Neural progenitor cell (in vitro differentiated cells): ENCODE results near the gene CCDC81. TPM values are rescaled to one million over a fixed set of nuclear protein-coding genes. Genes with fewer than 3 reads are reported as not detected.

Experiments
- DNase-seq: peaks from one replicate; pipeline ENCODE4 v3.0.0-alpha.2; 2016; ENCODE audit warnings: low spot score
- H2AFZ ChIP-seq: fragments of 200-600 bp; sonication (generic); replicated peaks from 2 replicates; pipeline ENCODE4 v1.6.1; 2016; ENCODE audit warnings: antibody characterized with exemption
- H3F3A ChIP-seq: fragments of 200-600 bp; sonication (generic); 2 replicates; pipeline ENCODE4 v1.6.1; 2016; ENCODE audit warnings: antibody characterized with exemption, low read depth
- H3K27ac ChIP-seq: fragments of 200-600 bp; sonication (generic); 2 replicates; pipeline ENCODE4 v1.5.1; 2016; ENCODE audit warnings: mild to moderate bottlenecking
- H3K27me3 ChIP-seq: fragments of 200-600 bp; sonication (generic); 2 replicates; pipeline ENCODE4 v1.6.1; 2016; ENCODE audit warnings: mild to moderate bottlenecking, moderate library complexity
- H3K36me3 ChIP-seq: fragments of 200-600 bp; sonication (generic); 2 replicates; pipeline ENCODE4 v1.5.1; 2016
- H3K4me1 ChIP-seq: fragments of 200-600 bp; sonication (generic); 2 replicates; pipeline ENCODE4 v1.6.1; 2016; ENCODE audit warnings: mixed run types
- H3K4me2 ChIP-seq: fragments of 200-600 bp; sonication (generic); 2 replicates; pipeline ENCODE4 v1.6.1; 2016
- H3K4me3 ChIP-seq: fragments of 200-600 bp; sonication (generic); 2 replicates; pipeline ENCODE4 v1.5.1; 2016
- H3K79me2 ChIP-seq: fragments of 200-600 bp; sonication (generic); 2 replicates; pipeline ENCODE4 v1.6.1; 2016; ENCODE audit warnings: low read depth
- H3K9ac ChIP-seq: fragments of 200-600 bp; sonication (generic); 2 replicates; pipeline ENCODE4 v1.6.1; 2016
- H3K9me3 ChIP-seq: fragments of 200-600 bp; sonication (generic); 2 replicates; pipeline ENCODE4 v1.5.1; 2016; ENCODE audit warnings: low read depth
- H4K20me1 ChIP-seq: fragments of 200-600 bp; sonication (generic); 2 replicates; pipeline ENCODE4 v1.6.1; 2016; ENCODE audit warnings: low read depth
- H3K27ac Mint-ChIP-seq: 3 replicates; pipeline ENCODE4 v1.8.0; 2021; ENCODE audit warnings: mixed read lengths
- H3K27me3 Mint-ChIP-seq: 2 replicates; pipeline ENCODE4 v1.8.0; 2022; ENCODE audit warnings: low read depth, mild to moderate bottlenecking, inconsistent platforms, moderate library complexity, mixed read lengths; ENCODE audit not compliant: insufficient read depth
- H3K36me3 Mint-ChIP-seq: 3 replicates; pipeline ENCODE4 v1.8.0; 2021; ENCODE audit warnings: mixed read lengths
- H3K4me1 Mint-ChIP-seq: 3 replicates; pipeline ENCODE4 v1.8.0; 2021; ENCODE audit warnings: mixed read lengths
- H3K4me3 Mint-ChIP-seq: 3 replicates; pipeline ENCODE4 v1.8.0; 2021; ENCODE audit warnings: mild to moderate bottlenecking, moderate library complexity, mixed read lengths
- H3K9me3 Mint-ChIP-seq: 3 replicates; pipeline ENCODE4 v1.8.0; 2020; ENCODE audit warnings: mixed read lengths
- EZH2 ChIP-seq: fragments of 200-600 bp; sonication (generic); IDR thresholded peaks from 2 replicates; pipeline ENCODE4 v1.6.1; 2017; ENCODE audit warnings: antibody characterized with exemption, mild to moderate bottlenecking, moderate library complexity
- EZH2phosphoT487 ChIP-seq: fragments of 200-600 bp; sonication (generic); IDR thresholded peaks from 2 replicates; pipeline ENCODE4 v1.6.1; 2017; ENCODE audit warnings: antibody characterized with exemption
- total RNA-seq: library from RNA; depleted of rRNA; stranded (reverse); fragments of >200 nt; gene quantifications from 2 replicates; pipeline ENCODE4 v1.2.3, GENCODE V29; 2015; ENCODE audit warnings: low replicate concordance
- TF ChIP-seq, protein P1 (sequence below): fragments of 200-600 bp; sonication (generic); IDR thresholded peaks from 2 replicates; pipeline ENCODE4 v1.5.1; 2017; ENCODE audit warnings: antibody characterized with exemption, mild to moderate bottlenecking

CCDC81 gene
- total RNA-seq, 1 donor from 2014 or later: 1.0 TPM

GRCh38 chr11:86374069-86374468 lies 618 bp upstream of the CCDC81 start:
- peaks cover 26% of the 10 kb centered on the region for H3K4me1 Mint-ChIP-seq
- peak overlapping the region; percentile 24 for H3K4me3 ChIP-seq
- H3K79me2 ChIP-seq: no peaks in the 10 kb centered on the region
- H3K9ac ChIP-seq: no peak overlapping the region
- H3K36me3 ChIP-seq: no peaks in the 10 kb centered on the region
- H3K27ac ChIP-seq: no peak overlapping the region
- TF ChIP-seq, protein P1, sequence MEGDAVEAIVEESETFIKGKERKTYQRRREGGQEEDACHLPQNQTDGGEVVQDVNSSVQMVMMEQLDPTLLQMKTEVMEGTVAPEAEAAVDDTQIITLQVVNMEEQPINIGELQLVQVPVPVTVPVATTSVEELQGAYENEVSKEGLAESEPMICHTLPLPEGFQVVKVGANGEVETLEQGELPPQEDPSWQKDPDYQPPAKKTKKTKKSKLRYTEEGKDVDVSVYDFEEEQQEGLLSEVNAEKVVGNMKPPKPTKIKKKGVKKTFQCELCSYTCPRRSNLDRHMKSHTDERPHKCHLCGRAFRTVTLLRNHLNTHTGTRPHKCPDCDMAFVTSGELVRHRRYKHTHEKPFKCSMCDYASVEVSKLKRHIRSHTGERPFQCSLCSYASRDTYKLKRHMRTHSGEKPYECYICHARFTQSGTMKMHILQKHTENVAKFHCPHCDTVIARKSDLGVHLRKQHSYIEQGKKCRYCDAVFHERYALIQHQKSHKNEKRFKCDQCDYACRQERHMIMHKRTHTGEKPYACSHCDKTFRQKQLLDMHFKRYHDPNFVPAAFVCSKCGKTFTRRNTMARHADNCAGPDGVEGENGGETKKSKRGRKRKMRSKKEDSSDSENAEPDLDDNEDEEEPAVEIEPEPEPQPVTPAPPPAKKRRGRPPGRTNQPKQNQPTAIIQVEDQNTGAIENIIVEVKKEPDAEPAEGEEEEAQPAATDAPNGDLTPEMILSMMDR: no peak
- TF ChIP-seq EZH2: no peak
- no peak for TF ChIP-seq EZH2phosphoT487
- peak overlapping the region; percentile 55 for H3K27ac Mint-ChIP-seq
- H3K27me3 ChIP-seq: no peaks in the 10 kb centered on the region
- no peaks in the 10 kb centered on the region for H3K9me3 ChIP-seq
- no peak for DNase-seq
- H3K4me1 ChIP-seq: no peaks in the 10 kb centered on the region
- peak overlapping the region; percentile 69 for H3K4me2 ChIP-seq
- H3K9me3 Mint-ChIP-seq: peaks cover 21% of the 10 kb centered on the region
- H3K36me3 Mint-ChIP-seq: peaks cover 5% of the 10 kb centered on the region
- H4K20me1 ChIP-seq: no peaks in the 10 kb centered on the region
- H3K4me3 Mint-ChIP-seq: peak overlapping the region; percentile 84
- no peaks in the 10 kb centered on the region for H3F3A ChIP-seq
- H3K27me3 Mint-ChIP-seq: peaks cover 5% of the 10 kb centered on the region
- peak overlapping the region; percentile 65 for H2AFZ ChIP-seq

GRCh38 chr11:86377972-86378371 lies 3.3 kb downstream of the CCDC81 start:
- H3K4me2 ChIP-seq: no peak overlapping the region
- no peaks in the 10 kb centered on the region for H3K9me3 ChIP-seq
- no peak overlapping the region for H3K9ac ChIP-seq
- peaks cover 13% of the 10 kb centered on the region for H3K4me1 Mint-ChIP-seq
- peaks cover 5% of the 10 kb centered on the region for H3K36me3 Mint-ChIP-seq
- peaks cover 5% of the 10 kb centered on the region for H3K27me3 Mint-ChIP-seq
- no peak overlapping the region for H3K27ac ChIP-seq
- TF ChIP-seq, protein P1: no peak
- TF ChIP-seq EZH2: no peak
- no peak for TF ChIP-seq EZH2phosphoT487
- no peak overlapping the region for H3K27ac Mint-ChIP-seq
- no peak overlapping the region for H2AFZ ChIP-seq
- peaks cover 12% of the 10 kb centered on the region for H3K9me3 Mint-ChIP-seq
- DNase-seq: no peak
- H3K36me3 ChIP-seq: no peaks in the 10 kb centered on the region
- H3K27me3 ChIP-seq: no peaks in the 10 kb centered on the region
- no peaks in the 10 kb centered on the region for H3K4me1 ChIP-seq
- no peaks in the 10 kb centered on the region for H4K20me1 ChIP-seq
- no peak overlapping the region for H3K4me3 Mint-ChIP-seq
- no peak overlapping the region for H3K4me3 ChIP-seq
- no peaks in the 10 kb centered on the region for H3K79me2 ChIP-seq
- H3F3A ChIP-seq: no peaks in the 10 kb centered on the region

DNA sequence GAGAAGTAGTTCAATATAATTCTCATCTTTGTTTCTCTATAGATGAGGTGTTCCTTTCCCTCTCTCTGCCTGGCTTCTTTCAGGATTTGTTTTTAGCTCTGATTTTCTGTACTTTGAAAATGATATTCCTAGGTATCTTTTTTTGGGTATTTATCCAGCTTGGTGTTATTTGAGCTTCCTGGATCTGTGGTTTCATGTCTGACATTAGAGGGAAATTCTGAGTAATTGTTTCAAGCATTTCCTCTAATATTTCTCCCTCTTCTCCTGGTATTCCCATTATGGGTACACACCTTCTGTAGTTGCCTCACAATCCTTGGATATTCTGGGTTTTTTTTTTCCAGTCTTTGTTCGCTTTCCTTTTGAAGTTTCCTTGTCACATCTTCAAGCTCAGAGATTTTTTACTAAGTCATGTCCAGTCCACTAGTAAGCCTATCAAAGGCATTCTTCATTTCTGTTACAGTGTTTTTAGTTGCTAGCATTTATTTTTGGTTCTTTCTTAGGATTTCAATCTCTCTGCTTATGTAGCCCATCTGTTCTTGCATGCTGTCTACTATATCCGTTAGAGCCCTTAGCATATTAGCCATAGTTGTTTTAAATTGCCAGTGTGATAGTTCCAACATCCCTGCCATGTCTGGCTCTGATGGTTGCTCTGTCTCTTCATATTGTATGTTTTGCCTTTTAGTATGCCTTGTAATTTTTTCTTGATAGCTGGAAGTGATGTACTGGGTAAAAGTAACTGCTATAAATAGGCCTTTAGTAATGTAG lies 5.8 kb downstream of the CCDC81 start:
- H3K4me2 ChIP-seq: no peak overlapping the region
- Mint-ChIP-seq H3K27me3 (peaks cover 2% of the 10 kb centered on the region), H3K36me3 (peaks cover 5% of the 10 kb centered on the region), H3K4me3 (no peak overlapping the region), H3K9me3 (peaks cover 12% of the 10 kb centered on the region), H3K4me1 (no peaks in the 10 kb centered on the region), H3K27ac (no peak overlapping the region)
- H3K9ac ChIP-seq: no peak overlapping the region
- H3K79me2 ChIP-seq: no peaks in the 10 kb centered on the region
- no peak overlapping the region for H2AFZ ChIP-seq
- no peaks in the 10 kb centered on the region for H3K27me3 ChIP-seq
- H3K36me3 ChIP-seq: no peaks in the 10 kb centered on the region
- no peaks in the 10 kb centered on the region for H3K4me1 ChIP-seq
- no peak for DNase-seq
- no peaks in the 10 kb centered on the region for H3K9me3 ChIP-seq
- H3K27ac ChIP-seq: no peak overlapping the region
- no peak overlapping the region for H3K4me3 ChIP-seq
- H4K20me1 ChIP-seq: no peaks in the 10 kb centered on the region
- H3F3A ChIP-seq: no peaks in the 10 kb centered on the region
- TF ChIP-seq, protein P1: no peak
- TF ChIP-seq EZH2phosphoT487 (no peak), EZH2 (no peak)
